Smooth muscle cell (in vitro differentiated cells): ENCODE measurements around the gene GALNT15. TPM values are rescaled to one million over a fixed set of nuclear protein-coding genes. Genes with fewer than 3 reads are reported as not detected.
A peak's percentile ranks its signal among the peaks of the same experiment; 100 is the strongest.

Experiments
- DNase-seq: peaks from one replicate; lab custom pipeline; 2025; ENCODE audit not compliant: unreplicated experiment; lab: John Stamatoyannopoulos, UW
- H2AFZ ChIP-seq: fragments of 200-600 bp; sonication (generic); 2 replicates; pipeline ENCODE4 v1.6.0; 2016; ENCODE audit warnings: antibody characterized with exemption, low read depth, mild to moderate bottlenecking
- H3F3A ChIP-seq: fragments of 200-600 bp; sonication (generic); 2 replicates; pipeline ENCODE4 v1.6.0; 2017; ENCODE audit warnings: antibody characterized with exemption, low read depth
- H3K27ac ChIP-seq: fragments of 200-600 bp; sonication (generic); 2 replicates; pipeline ENCODE4 v1.5.1; 2016; ENCODE audit warnings: low read depth, mild to moderate bottlenecking
- H3K27me3 ChIP-seq: fragments of 200-600 bp; sonication (generic); 2 replicates; pipeline ENCODE4 v1.6.1; 2016; ENCODE audit warnings: low read depth, mild to moderate bottlenecking
- H3K36me3 ChIP-seq: fragments of 200-600 bp; sonication (generic); 2 replicates; pipeline ENCODE4 v1.5.1; 2016; ENCODE audit warnings: low read depth
- H3K4me1 ChIP-seq: fragments of 200-600 bp; sonication (generic); 2 replicates; pipeline ENCODE4 v1.5.1; 2016; ENCODE audit warnings: low read depth
- H3K4me2 ChIP-seq: fragments of 200-600 bp; sonication (generic); 2 replicates; pipeline ENCODE4 v1.6.0; 2016; ENCODE audit warnings: mild to moderate bottlenecking
- H3K4me3 ChIP-seq: fragments of 200-600 bp; sonication (generic); 2 replicates; pipeline ENCODE4 v1.5.1; 2016; ENCODE audit warnings: mild to moderate bottlenecking
- H3K79me2 ChIP-seq: fragments of 200-600 bp; sonication (generic); 2 replicates; pipeline ENCODE4 v1.6.0; 2016; ENCODE audit warnings: low read depth, mild to moderate bottlenecking
- H3K9ac ChIP-seq: fragments of 200-600 bp; sonication (generic); 2 replicates; pipeline ENCODE4 v1.6.0; 2016; ENCODE audit warnings: low read depth
- H3K9me3 ChIP-seq: fragments of 200-600 bp; sonication (generic); replicated peaks from 2 replicates; pipeline ENCODE4 v1.5.1; 2016; ENCODE audit warnings: low read depth
- H4K20me1 ChIP-seq: fragments of 200-600 bp; sonication (generic); 2 replicates; pipeline ENCODE4 v1.6.0; 2016; ENCODE audit warnings: low read depth
- whole genome bisulfite sequencing: methylation state at CpG from one replicate; pipeline ENCODE4 v1.1.7; 2016; ENCODE audit warnings: low lambda C conversion rate; 5-methylcytosine and 5-hydroxymethylcytosine counted together
- polyA plus RNA-seq: library from polyadenylated mRNA; unstranded; fragments of >200 nt; fragmentation: Nextera tagmentation; extraction: Ambion mirVana; gene quantifications from 2 replicates; pipeline ENCODE4 v1.2.1, GENCODE V29; 2016
- total RNA-seq: library from RNA; depleted of rRNA; stranded (reverse); fragments of >200 nt; gene quantifications from 2 replicates; pipeline ENCODE4 v1.2.3, GENCODE V29; 2014
- TF ChIP-seq, protein P1 (sequence below): fragments of 200-600 bp; sonication (generic); IDR thresholded peaks from 2 replicates; pipeline ENCODE4 v1.5.1; 2017; ENCODE audit warnings: borderline replicate concordance, mild to moderate bottlenecking, antibody characterized with exemption; ENCODE audit not compliant: insufficient read depth, poor library complexity, severe bottlenecking

Gene GALNT15
- total and polyA plus RNA-seq, 2 experiments from 2014 or later = 0.45 to 1.3 TPM

DNA sequence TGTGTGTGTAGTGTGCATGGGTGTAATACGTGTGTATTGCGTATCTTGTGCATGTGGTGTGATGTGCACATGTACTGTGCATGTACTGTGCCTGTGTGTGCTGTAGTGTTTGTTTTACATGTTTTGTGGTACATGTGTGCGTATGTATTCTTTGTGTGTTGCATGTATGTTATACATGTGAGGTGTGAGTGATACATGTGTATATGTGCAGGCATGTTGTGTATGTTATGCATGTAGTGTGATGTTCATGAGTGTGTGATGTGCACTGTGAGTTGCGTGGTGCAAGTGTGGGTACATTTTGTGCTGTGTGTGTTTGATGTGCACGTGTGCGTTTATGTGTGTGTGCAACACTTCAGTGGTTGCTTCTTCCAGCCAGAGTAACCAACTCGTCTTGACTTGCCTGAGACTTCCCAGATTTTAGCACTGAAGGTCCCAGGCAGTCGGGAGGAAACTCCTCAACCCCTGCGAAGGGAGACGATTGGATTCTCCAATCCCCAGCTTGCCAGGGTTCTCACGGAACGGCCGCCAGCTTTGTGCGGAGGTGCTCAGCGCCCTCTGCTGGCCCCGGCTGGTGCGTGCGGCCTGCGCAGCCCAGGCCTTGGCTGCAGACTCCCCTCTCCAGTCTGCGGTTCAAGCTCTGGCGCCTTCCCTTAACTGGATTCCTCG is 3.6 kb downstream of the GALNT15 start:
- Histone ChIP-seq H4K20me1 (no peaks in the 10 kb centered on the region), H3K4me3 (no peak overlapping the region), H3K27me3 (no peaks in the 10 kb centered on the region), H3K4me2 (no peak overlapping the region), H3K4me1 (peaks cover 4% of the 10 kb centered on the region), H3K79me2 (no peaks in the 10 kb centered on the region), H3K9me3 (no peaks in the 10 kb centered on the region), H2AFZ (no peak overlapping the region), H3K36me3 (no peaks in the 10 kb centered on the region), H3F3A (no peaks in the 10 kb centered on the region), H3K9ac (no peak overlapping the region), H3K27ac (no peak overlapping the region)
- TF ChIP-seq, protein P1, sequence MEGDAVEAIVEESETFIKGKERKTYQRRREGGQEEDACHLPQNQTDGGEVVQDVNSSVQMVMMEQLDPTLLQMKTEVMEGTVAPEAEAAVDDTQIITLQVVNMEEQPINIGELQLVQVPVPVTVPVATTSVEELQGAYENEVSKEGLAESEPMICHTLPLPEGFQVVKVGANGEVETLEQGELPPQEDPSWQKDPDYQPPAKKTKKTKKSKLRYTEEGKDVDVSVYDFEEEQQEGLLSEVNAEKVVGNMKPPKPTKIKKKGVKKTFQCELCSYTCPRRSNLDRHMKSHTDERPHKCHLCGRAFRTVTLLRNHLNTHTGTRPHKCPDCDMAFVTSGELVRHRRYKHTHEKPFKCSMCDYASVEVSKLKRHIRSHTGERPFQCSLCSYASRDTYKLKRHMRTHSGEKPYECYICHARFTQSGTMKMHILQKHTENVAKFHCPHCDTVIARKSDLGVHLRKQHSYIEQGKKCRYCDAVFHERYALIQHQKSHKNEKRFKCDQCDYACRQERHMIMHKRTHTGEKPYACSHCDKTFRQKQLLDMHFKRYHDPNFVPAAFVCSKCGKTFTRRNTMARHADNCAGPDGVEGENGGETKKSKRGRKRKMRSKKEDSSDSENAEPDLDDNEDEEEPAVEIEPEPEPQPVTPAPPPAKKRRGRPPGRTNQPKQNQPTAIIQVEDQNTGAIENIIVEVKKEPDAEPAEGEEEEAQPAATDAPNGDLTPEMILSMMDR = peak; percentile 97
- WGBS = 25% methylated on average over 22 of the region's 22 CpGs
- no peak for DNase-seq

DNA sequence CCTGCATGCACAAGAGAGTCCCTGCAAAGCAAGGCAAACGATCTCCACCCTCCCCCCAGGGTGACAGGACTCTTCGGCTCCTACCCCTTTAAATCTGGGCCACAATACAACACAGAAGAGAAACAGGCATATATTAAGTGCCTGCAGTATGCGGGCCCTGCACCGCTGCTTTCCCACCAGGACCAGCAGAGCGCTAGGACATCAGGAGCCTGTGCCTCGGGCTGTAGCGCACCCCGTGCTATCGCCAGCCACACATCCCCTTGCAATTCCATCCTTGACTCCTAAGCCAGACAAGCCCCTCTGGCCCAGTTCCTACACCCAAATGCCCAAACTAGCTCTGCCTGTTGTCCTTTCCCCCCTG is 4.1 kb downstream of the GALNT15 start:
- no peaks in the 10 kb centered on the region for H4K20me1 ChIP-seq
- H3K9ac ChIP-seq = no peak overlapping the region
- H3K36me3 ChIP-seq = no peaks in the 10 kb centered on the region
- TF ChIP-seq, protein P1 = no peak
- H3K27me3 ChIP-seq = no peaks in the 10 kb centered on the region
- H3K4me2 ChIP-seq = no peak overlapping the region
- WGBS = 55% methylated on average over 9 of the region's 9 CpGs
- H3K27ac ChIP-seq = no peak overlapping the region
- no peak overlapping the region for H3K4me3 ChIP-seq
- H3K9me3 ChIP-seq = no peaks in the 10 kb centered on the region
- no peak overlapping the region for H2AFZ ChIP-seq
- no peak for DNase-seq
- no peaks in the 10 kb centered on the region for H3K79me2 ChIP-seq
- H3K4me1 ChIP-seq = peaks cover 4% of the 10 kb centered on the region
- H3F3A ChIP-seq = no peaks in the 10 kb centered on the region

DNA sequence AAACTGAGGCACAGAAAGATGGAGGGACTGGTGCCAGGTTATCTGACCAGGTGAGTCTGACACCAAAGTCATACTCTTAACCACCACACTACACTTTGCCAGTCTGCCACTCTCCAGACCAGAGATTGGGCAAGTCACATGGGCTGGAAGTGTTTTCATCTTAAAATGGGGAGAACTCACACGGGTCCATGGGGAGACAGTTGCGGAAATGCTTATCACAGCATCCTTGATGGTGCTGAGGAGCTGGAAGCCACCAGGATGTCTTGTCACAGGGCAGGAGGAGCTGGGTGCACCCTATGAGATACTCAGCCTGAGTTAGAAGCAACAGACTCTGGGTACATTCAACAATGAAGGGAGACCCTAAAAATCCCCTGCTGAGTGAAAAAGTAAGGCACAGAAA is 4.8 kb downstream of the GALNT15 start:
- H3K27ac ChIP-seq = no peak overlapping the region
- TF ChIP-seq, protein P1 = no peak
- 92% methylated on average over 2 of the region's 2 CpGs for WGBS

More for the DNA sequence above, 4.8 kb downstream of the GALNT15 start:
- Histone ChIP-seq H3K4me2 (no peak overlapping the region), H3K36me3 (no peaks in the 10 kb centered on the region), H3K79me2 (no peaks in the 10 kb centered on the region), H3K27me3 (no peaks in the 10 kb centered on the region), H4K20me1 (no peaks in the 10 kb centered on the region), H3K4me1 (peaks cover 4% of the 10 kb centered on the region), H3F3A (no peaks in the 10 kb centered on the region), H3K4me3 (no peak overlapping the region), H3K9ac (no peak overlapping the region), H2AFZ (no peak overlapping the region), H3K9me3 (no peaks in the 10 kb centered on the region)
- DNase-seq = no peak
